Neural cell (in vitro differentiated cells): Measurements from ENCODE around the gene ZNF385D.

ENCODE experiments used
- EP300 ChIP-seq: fragments of 450-650 bp; conservative IDR thresholded peaks from 2 replicates; pipeline ENCODE4 v1.6.1; 2014; ENCODE audit warnings: antibody characterized with exemption, mild to moderate bottlenecking, moderate library complexity; ENCODE audit not compliant: poor library complexity, severe bottlenecking
- EZH2 ChIP-seq: fragments of 200-600, 300-800 bp; shearing (Covaris generic), sonication (generic); IDR thresholded peaks from 2 replicates; pipeline ENCODE4 v1.6.1; 2014; ENCODE audit warnings: antibody characterized with exemption, low read length, borderline replicate concordance, mild to moderate bottlenecking; ENCODE audit not compliant: insufficient read depth, poor library complexity, severe bottlenecking
- POLR2AphosphoS5 ChIP-seq: IDR thresholded peaks from 2 replicates; pipeline ENCODE4 v1.6.1; 2012
- RAD21 ChIP-seq: fragments of 450-650 bp; conservative IDR thresholded peaks from 2 replicates; pipeline ENCODE4 v1.6.1; 2014; ENCODE audit warnings: antibody characterized with exemption, mild to moderate bottlenecking, moderate library complexity
- SMC3 ChIP-seq: fragments of 450-650 bp; conservative IDR thresholded peaks from 2 replicates; pipeline ENCODE4 v1.6.1; 2014; ENCODE audit warnings: antibody characterized with exemption, mild to moderate bottlenecking, moderate library complexity; ENCODE audit not compliant: poor library complexity
- TAF1 ChIP-seq: IDR thresholded peaks from 2 replicates; pipeline ENCODE4 v1.6.1; 2012; ENCODE audit warnings: low read depth
- TF ChIP-seq, protein P1 (sequence below): fragments of 450-650 bp; IDR thresholded peaks from 2 replicates; pipeline ENCODE4 v1.5.1; 2014; ENCODE audit warnings: antibody characterized with exemption, mild to moderate bottlenecking, moderate library complexity; ENCODE audit not compliant: poor library complexity, severe bottlenecking
- TF ChIP-seq, protein P2 (sequence below): IDR thresholded peaks from 2 replicates; pipeline ENCODE4 v1.6.1; 2012; ENCODE audit warnings: borderline replicate concordance

DNA sequence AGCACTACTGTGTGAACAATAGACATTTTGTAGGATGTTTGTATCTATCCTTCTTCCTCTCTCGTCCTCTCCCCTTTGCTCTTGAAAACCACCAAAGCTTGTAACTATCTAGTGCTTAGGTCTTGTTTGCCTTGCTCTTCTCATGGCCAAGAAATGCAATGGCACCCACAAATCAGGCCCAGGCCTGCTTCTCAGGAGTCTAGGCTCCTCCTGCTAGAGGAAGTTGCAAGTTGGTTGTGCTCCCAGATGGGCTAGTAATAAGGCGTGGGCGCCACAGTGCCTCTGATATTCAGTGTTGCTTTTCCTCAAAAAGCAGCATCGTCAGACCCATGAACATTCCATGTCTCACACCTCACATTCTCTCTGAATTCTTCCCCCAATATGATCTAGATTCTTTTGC lies 28.7 kb downstream of the ZNF385D start:
- TF ChIP-seq, protein P1, sequence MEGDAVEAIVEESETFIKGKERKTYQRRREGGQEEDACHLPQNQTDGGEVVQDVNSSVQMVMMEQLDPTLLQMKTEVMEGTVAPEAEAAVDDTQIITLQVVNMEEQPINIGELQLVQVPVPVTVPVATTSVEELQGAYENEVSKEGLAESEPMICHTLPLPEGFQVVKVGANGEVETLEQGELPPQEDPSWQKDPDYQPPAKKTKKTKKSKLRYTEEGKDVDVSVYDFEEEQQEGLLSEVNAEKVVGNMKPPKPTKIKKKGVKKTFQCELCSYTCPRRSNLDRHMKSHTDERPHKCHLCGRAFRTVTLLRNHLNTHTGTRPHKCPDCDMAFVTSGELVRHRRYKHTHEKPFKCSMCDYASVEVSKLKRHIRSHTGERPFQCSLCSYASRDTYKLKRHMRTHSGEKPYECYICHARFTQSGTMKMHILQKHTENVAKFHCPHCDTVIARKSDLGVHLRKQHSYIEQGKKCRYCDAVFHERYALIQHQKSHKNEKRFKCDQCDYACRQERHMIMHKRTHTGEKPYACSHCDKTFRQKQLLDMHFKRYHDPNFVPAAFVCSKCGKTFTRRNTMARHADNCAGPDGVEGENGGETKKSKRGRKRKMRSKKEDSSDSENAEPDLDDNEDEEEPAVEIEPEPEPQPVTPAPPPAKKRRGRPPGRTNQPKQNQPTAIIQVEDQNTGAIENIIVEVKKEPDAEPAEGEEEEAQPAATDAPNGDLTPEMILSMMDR: no peak
- TF ChIP-seq TAF1 (no peak), EZH2 (no peak), EP300 (no peak), POLR2AphosphoS5 (no peak), SMC3 (no peak), RAD21 (no peak)
- TF ChIP-seq, protein P2, sequence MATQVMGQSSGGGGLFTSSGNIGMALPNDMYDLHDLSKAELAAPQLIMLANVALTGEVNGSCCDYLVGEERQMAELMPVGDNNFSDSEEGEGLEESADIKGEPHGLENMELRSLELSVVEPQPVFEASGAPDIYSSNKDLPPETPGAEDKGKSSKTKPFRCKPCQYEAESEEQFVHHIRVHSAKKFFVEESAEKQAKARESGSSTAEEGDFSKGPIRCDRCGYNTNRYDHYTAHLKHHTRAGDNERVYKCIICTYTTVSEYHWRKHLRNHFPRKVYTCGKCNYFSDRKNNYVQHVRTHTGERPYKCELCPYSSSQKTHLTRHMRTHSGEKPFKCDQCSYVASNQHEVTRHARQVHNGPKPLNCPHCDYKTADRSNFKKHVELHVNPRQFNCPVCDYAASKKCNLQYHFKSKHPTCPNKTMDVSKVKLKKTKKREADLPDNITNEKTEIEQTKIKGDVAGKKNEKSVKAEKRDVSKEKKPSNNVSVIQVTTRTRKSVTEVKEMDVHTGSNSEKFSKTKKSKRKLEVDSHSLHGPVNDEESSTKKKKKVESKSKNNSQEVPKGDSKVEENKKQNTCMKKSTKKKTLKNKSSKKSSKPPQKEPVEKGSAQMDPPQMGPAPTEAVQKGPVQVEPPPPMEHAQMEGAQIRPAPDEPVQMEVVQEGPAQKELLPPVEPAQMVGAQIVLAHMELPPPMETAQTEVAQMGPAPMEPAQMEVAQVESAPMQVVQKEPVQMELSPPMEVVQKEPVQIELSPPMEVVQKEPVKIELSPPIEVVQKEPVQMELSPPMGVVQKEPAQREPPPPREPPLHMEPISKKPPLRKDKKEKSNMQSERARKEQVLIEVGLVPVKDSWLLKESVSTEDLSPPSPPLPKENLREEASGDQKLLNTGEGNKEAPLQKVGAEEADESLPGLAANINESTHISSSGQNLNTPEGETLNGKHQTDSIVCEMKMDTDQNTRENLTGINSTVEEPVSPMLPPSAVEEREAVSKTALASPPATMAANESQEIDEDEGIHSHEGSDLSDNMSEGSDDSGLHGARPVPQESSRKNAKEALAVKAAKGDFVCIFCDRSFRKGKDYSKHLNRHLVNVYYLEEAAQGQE: no peak
